HepG2 (cell line): Measurements from ENCODE around the gene SYNE1. TPM values are rescaled to one million over a fixed set of nuclear protein-coding genes. Genes with fewer than 3 reads are reported as not detected.

ENCODE experiments used
- DZIP1 ChIP-seq: sonication (generic); formaldehyde crosslinking; IDR thresholded peaks from 2 replicates; pipeline ENCODE4 v1.5.0; 2020; ENCODE audit warnings: mild to moderate bottlenecking, missing genetic modification reagents
- EHMT2 ChIP-seq: fragments of 200-600 bp; sonication (generic); IDR thresholded peaks from 2 replicates; pipeline ENCODE4 v1.7.0; 2017; ENCODE audit warnings: antibody characterized with exemption, low read depth, low read length, borderline replicate concordance
- HNRNPK ChIP-seq: fragments of 200-400 bp; formaldehyde crosslinking; IDR thresholded peaks from 2 replicates; pipeline ENCODE4 v1.6.1; 2018; ENCODE audit warnings: low read length, low read depth, moderate library complexity, mild to moderate bottlenecking; ENCODE audit not compliant: poor library complexity, severe bottlenecking
- KLF9 ChIP-seq: IDR thresholded peaks from 2 replicates; pipeline ENCODE4 v1.6.1; 2016; ENCODE audit warnings: low read depth
- MBD4 ChIP-seq: IDR thresholded peaks from 2 replicates; pipeline ENCODE4 v1.6.1; 2012; ENCODE audit warnings: low read length, inconsistent platforms, borderline replicate concordance
- MED8 ChIP-seq: sonication (generic); formaldehyde crosslinking; IDR thresholded peaks from 2 replicates; pipeline ENCODE4 v1.8.1; 2023; ENCODE audit warnings: mild to moderate bottlenecking, missing genetic modification reagents; ENCODE audit not compliant: insufficient replicate concordance
- NCOA1 ChIP-seq: sonication (generic); formaldehyde crosslinking; IDR thresholded peaks from 2 replicates; pipeline ENCODE4 v1.9.0; 2021; ENCODE audit warnings: missing genetic modification reagents
- NONO ChIP-seq, 2 experiments: fragments of 450-650 bp in 1 of 2; sonication (generic) in 1 of 2; formaldehyde crosslinking in 1 of 2; IDR thresholded peaks in 1 of 2; conservative IDR thresholded peaks in 1 of 2; 2 replicates each; pipeline versions ENCODE4 v1.6.1 to v1.8.0; 2017 to 2022; ENCODE audit warnings: mild to moderate bottlenecking in 1 of 2, missing genetic modification reagents in 1 of 2, moderate library complexity in 1 of 2
- PHB2 ChIP-seq: fragments of 450-650 bp; IDR thresholded peaks from 2 replicates; pipeline ENCODE4 v1.6.1; 2018; ENCODE audit not compliant: partially characterized antibody
- POLR2G ChIP-seq: fragments of 200-400 bp; formaldehyde crosslinking; IDR thresholded peaks from 2 replicates; pipeline ENCODE4 v1.6.1; 2018; ENCODE audit warnings: mild to moderate bottlenecking, low read depth, low read length, moderate library complexity
- RBFOX2 ChIP-seq: fragments of 200-400 bp; formaldehyde crosslinking; IDR thresholded peaks from 2 replicates; pipeline ENCODE4 v1.6.1; 2017; ENCODE audit warnings: low read depth, mild to moderate bottlenecking, low read length
- TBP ChIP-seq: sonication (generic); formaldehyde crosslinking; IDR thresholded peaks from 2 replicates; pipeline ENCODE4 v1.5.0; 2020; ENCODE audit warnings: missing genetic modification reagents
- TOE1 ChIP-seq: sonication (generic); formaldehyde crosslinking; IDR thresholded peaks from 2 replicates; pipeline ENCODE4 v1.4.0; 2020; ENCODE audit warnings: mild to moderate bottlenecking, missing genetic modification reagents
- USF2 ChIP-seq, 2 experiments: sonication (generic) in 1 of 2; formaldehyde crosslinking in 1 of 2; IDR thresholded peaks; 2 replicates each; pipeline versions ENCODE4 v1.5.1 to v1.6.1; 2011 to 2020; ENCODE audit warnings: borderline replicate concordance in 1 of 2, low read depth in 1 of 2, low read length in 1 of 2, mild to moderate bottlenecking in 1 of 2, missing genetic modification reagents in 1 of 2, moderate library complexity in 1 of 2
- ZFP36 ChIP-seq: fragments of 150-350 bp; IDR thresholded peaks from 2 replicates; pipeline ENCODE4 v1.6.1; 2018; ENCODE audit warnings: borderline replicate concordance, low read length, low read depth; ENCODE audit not compliant: partially characterized antibody
- ZNF282 ChIP-seq: fragments of 450-650 bp; IDR thresholded peaks from 2 replicates; pipeline ENCODE4 v1.6.1; 2018; ENCODE audit not compliant: partially characterized antibody
- ZNF34 ChIP-seq: sonication (generic); formaldehyde crosslinking; IDR thresholded peaks from 2 replicates; pipeline ENCODE4 v1.4.0; 2020; ENCODE audit warnings: mild to moderate bottlenecking, missing genetic modification reagents, borderline replicate concordance
- ZNF350 ChIP-seq: sonication (generic); formaldehyde crosslinking; IDR thresholded peaks from 2 replicates; pipeline ENCODE4 v1.4.0; 2020; ENCODE audit warnings: mild to moderate bottlenecking, low read depth, missing genetic modification reagents, borderline replicate concordance
- ZNF430 ChIP-seq: sonication (generic); formaldehyde crosslinking; IDR thresholded peaks from 2 replicates; pipeline ENCODE4 v1.9.0; 2021; ENCODE audit warnings: mild to moderate bottlenecking, missing genetic modification reagents
- ZNF577 ChIP-seq: sonication (generic); formaldehyde crosslinking; IDR thresholded peaks from 2 replicates; pipeline ENCODE4 v1.4.0; 2020; ENCODE audit warnings: mild to moderate bottlenecking, low read depth, missing genetic modification reagents, borderline replicate concordance
- polyA plus RNA-seq, 8 experiments: library from polyadenylated mRNA; depleted of rRNA in 3 of 8; stranded (reverse) in 7 of 8; unstranded in 1 of 8; fragments of >200 nt; fragmentation: Illumina TruSeq in 4 of 8; extraction: Trizol in 4 of 8; gene quantifications; 2 replicates each; pipeline versions ENCODE4 v1.2.1 to v1.2.3, GENCODE V29; 2011 to 2016; ENCODE audit warnings: low read depth in 4 of 8, missing spikeins in 1 of 8, mixed read lengths in 1 of 8; ENCODE audit not compliant: insufficient read depth in 1 of 8
- total RNA-seq, 5 experiments: library from RNA; depleted of rRNA; stranded (reverse); fragments of >200 nt; fragmentation: Illumina TruSeq; extraction: Trizol; gene quantifications; 2 replicates each; pipeline ENCODE4 v1.2.3, GENCODE V29; 2016; ENCODE audit warnings: low read depth in 1 of 5
- TF ChIP-seq, protein P1 (sequence below): fragments of 450-650 bp; IDR thresholded peaks from 2 replicates; pipeline ENCODE4 v1.6.1; 2016

SYNE1 gene
- total and polyA plus RNA-seq, 2 of the 13 experiments (the other 11 are each of a cell fraction or from before 2014, with no cell fraction given) = 5.5 to 15.9 TPM

GRCh38 chr6:152277826-152278329, 359.3 kb downstream of the SYNE1 start (continued):
- TF ChIP-seq HNRNPK (no peak), TOE1 (CRISPR knock-in tag) (peak; percentile 95; the same call in 1 of the 2 replicates), ZNF430 (CRISPR knock-in tag) (peak; percentile 26; the same call in 1 of the 2 replicates), KLF9 (CRISPR knock-in tag) (peak; percentile 81; the same call in 1 of the 2 replicates), MBD4 (no peak), ZFP36 (peak; percentile 60), MED8 (CRISPR knock-in tag) (no peak), ZNF282 (no peak), RBFOX2 (no peak), ZNF577 (CRISPR knock-in tag) (no peak), EHMT2 (no peak; the same call in 1 of the 2 replicates), TBP (no peak), POLR2G (no peak), NONO (IDR thresholded peaks at IDR 0.05) (no peak), NONO (CRISPR knock-in tag; conservative IDR thresholded peaks at IDR 0.05) (peak; percentile 74), DZIP1 (CRISPR knock-in tag) (no peak), NCOA1 (CRISPR knock-in tag) (peak; percentile 87; the same call in 1 of the 2 replicates), PHB2 (no peak), USF2 (IDR thresholded peaks at IDR 0.05; ENCODE audit: low read depth, low read length) (no peak), USF2 (CRISPR knock-in tag; IDR thresholded peaks at IDR 0.05; ENCODE audit: borderline replicate concordance) (no peak), ZNF34 (no peak), ZNF350 (CRISPR knock-in tag) (peak; percentile 46; the same call in 1 of the 2 replicates)
- TF ChIP-seq, protein P1, sequence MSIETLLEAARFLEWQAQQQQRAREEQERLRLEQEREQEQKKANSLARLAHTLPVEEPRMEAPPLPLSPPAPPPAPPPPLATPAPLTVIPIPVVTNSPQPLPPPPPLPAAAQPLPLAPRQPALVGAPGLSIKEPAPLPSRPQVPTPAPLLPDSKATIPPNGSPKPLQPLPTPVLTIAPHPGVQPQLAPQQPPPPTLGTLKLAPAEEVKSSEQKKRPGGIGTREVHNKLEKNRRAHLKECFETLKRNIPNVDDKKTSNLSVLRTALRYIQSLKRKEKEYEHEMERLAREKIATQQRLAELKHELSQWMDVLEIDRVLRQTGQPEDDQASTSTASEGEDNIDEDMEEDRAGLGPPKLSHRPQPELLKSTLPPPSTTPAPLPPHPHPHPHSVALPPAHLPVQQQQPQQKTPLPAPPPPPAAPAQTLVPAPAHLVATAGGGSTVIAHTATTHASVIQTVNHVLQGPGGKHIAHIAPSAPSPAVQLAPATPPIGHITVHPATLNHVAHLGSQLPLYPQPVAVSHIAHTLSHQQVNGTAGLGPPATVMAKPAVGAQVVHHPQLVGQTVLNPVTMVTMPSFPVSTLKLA = no peak
